ENCODE measurements around the gene HDAC3.

The HDAC3 gene

DNA sequence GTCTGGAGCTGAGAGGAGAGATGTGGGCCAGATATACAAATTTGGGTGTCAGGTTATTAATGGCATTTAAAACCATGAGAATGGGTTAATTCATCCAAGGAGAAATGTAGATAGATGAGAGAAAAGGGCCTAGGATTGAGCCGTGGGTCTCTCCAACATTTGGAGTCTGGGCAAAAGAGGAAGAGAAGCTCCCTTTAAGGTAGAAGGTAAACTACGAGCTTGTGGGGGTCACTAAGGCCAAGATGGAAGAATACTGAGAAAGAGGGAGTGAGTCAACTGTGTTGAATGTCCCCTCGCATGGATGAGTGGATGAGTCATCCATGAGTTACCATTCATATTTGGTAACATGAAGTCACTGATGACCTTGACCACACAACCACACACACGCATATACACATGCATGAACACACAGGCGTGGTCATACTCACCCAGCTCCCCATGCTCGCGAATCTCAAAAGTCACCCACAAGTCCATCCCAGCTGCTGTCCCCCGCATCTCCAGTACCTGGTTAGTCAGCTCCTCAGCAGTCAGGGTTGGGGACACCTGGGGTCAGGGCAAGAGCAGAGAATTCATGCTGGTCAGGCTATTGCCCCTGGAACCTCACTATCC lies 21.4 kb upstream of the HDAC3 start:
- no peak for DNase-seq

DNA sequence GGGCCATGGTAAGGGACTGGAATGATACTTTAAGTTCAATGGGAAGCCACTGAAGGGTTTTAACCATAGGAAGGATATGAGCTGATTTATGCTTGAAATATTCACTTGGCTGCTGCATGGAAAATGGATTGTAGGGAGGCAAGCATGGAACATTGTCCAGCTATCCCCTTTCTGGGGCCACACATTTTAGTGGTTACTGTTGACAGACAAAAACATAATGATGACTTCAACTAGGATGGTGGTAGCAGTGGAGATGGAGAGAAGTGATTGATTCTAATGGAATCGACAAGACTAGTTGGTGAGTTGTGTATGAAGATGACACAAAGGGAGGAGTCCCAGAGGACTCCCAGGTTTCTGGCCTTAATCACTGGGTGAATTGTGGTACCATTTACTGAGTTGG lies 20.8 kb upstream of the HDAC3 start:
- no peak for DNase-seq

DNA sequence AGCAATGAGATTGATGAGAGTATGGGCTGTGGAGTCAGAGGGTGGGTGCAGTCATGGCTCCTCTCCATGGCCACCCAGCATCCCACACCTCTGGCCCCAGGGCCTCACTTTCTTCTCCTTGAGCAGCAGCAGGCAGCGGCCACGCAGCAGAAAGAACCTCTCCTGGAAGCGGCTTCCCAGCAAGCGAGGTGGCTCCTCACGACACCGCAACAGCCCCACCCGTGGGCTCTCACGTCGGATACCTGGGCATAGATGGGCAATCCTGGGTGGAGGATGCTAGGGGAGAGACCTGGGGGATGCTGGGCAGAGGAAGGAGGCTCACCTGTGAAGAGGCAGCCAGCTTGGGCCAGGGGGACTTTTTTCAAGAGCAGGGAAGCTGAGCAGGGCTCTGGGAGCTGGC lies 19.7 kb upstream of the HDAC3 start:
- DNase-seq, result no peak

DNA sequence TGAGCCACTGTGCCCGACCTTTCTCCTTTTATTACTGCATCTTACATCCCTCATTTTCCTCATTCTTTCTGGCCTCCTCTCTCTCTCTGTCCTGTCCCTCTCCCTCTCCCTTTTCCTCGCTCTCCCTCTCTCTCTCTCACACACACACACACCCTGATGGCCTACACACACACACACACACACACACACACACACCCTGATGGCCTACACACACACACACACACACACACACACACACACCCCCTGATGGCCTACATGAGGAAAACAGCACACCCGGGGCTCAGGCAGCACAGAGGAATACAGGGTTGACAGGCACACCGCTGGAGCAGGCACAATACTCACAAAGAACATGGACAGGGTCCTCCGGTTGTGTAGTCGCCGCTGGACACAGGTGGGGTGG lies 18.4 kb upstream of the HDAC3 start:
- DNase-seq, result no peak

DNA sequence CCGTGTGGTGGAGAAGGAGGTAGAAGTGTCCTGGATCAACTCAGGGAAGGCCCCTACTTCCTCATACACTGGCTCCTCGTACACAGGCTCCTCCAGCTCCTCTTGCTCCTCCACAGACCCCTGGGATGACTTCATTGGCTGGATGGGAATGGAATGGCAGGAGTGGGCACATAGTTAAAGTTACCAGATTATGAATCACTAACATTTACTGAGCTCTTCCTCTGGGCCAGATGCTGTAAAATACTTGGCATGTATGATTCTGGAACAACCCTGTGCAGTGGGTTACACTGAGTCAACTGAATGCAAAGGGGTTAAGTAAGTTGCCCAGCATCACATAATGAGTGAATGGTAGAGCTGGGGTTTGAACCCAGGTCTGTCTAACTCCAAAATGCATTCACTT lies 17.6 kb upstream of the HDAC3 start:
- no peak for DNase-seq

DNA sequence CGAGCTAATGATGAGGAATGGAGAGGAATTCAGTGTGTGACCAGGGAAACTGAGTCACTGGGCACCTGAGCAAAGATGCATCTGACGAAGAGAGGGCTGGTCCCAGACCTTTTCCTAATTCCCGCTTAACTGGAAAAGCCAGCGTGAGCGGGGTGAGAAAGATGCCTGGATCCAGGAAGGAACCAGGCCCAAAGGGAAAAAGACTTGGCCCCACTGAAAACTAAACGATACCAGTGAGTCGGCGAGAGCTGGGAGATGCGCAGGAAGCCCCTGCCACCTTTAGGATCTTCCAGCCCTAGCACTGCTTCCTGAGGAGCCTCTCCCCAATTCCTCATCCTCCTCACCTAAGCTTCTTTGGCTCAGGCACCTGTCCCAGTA lies 15.1 kb upstream of the HDAC3 start:
- DNase-seq, result no peak

DNA sequence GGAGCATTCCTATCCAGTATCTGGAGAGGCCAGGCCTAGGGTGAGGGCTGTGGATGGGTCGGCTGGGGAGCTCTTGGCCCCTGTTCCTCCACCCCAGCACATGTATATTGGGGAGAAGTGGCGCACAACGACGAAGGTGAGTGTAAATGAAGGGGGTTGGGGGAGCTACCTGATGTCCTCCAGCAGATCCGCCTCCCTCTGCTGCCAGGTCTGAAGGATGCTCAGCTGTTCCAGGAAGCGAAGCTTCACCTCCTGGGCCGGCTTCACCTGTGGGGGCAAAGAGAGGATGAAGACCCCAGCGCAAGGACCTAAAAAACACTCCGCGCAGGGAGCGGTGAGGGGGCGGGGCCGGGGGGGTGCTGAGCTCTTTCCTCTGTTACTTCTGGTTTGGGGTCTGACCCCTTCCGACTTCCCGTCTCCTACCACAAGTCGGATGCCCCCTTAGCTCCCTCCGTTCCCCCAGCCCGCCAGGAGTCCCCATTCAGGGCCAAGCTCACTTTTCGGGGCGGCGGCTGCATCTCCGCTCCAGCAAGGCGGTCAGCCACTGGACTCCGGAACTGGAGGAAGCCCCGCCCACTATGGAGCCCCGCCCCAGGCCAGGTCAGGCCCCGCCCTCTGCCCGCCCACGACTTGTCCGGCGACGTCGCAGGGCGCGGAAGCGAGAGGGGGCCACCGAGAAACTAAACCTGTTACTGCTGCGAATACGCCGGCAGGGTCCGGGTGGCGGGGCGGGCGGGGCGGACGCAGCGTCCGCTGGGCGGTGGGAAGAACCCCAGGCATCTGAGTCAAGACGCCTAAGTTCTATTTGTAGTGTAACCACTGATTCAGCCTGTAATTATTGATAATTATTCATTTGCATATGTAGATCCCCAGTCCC lies 14.4 kb upstream of the HDAC3 start, which contains the start of gene FCHSD1:
Gene FCHSD1 (minus strand): TSS at position 568 of the 877 bp plus-strand sequence. CDS start 50 bp downstream, at position 518.
- DNase-seq, result no peak

DNA sequence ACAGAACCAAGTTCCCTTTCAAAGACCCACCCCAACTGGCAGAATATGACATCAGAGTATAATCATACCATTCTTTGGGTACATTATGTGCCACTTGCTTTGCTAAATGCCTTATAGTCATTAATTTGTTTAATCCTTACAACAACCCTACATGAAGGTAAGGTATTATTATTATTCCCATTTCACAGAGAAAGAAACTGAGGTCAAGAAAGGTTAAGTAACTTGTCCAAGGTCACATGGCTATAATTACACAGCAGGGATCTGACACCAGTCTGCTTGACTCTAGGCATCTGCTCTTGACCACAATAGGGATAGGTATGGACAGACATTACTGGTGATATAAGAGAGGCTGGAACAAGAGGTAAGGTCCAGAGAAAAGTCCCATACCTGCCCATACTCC lies 13.3 kb upstream of the HDAC3 start:
- no peak for DNase-seq

DNA sequence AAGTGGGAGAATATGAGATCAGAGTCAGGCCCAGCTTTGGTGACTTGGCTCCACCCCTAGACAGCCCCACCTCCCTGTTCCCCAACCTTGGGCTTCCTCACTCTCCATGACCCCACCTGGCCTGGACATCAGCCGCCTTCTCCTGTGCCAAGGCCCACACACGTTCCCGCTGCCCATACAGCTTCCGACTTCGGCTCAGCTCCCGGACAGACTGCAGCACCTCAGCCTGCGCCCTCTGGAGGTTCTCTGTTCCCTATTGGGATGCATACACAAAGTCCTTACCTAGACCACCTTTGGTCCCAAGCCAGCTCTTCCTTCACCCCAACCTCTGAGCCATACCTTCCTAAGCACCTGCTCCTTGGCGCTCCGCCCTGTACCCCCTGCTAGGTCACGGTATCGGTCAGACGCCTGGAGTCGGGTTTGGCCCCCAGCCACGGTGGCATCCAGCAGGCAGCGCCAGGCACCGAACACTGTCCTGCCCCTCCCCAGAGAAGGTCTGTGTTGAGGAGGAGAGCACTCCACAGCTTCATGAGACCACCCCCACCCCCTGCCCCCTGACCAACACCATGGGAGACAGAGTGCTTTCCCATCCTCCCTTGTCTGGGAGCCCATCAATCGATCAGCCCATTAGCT lies 12.5 kb upstream of the HDAC3 start:
- no peak for DNase-seq

DNA sequence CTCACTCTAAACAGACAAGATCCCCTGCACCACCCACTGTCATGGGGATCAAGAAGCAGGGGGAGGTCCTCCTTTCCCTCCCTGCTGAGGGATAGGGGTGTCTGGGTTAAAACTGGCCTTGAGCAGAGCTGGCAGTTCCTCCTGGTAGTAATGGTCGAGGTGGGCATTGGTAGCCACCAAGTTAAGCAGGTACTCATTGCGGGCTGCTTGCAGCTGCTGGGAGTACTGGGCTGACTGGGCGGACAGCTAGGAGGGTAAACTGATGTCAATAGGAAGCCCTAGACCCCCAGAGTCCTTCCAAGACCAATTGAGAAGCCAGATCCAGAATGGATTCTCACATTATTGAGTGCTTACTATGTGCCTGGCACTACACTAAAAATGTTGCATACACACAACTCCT lies 11.2 kb upstream of the HDAC3 start:
- DNase-seq, result no peak

DNA sequence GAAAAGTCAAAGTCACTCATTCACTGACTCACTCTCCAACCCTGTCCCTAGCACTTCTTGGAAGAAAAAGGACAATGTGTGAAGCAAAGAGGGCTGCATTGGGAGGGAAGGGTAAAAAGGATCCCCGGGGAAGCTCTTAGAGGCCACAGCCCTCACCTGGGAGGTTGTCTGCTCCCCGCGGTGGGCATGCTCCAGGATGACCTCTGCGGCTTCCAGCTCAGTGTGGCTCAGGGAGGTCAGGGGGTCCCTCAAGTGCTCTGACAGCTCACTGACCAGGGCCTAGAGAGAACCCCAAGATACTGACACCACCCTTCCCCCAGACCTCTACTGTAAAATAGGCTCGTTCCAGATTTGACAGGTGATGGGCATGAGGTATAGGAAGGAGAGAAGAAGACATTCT lies 10.6 kb upstream of the HDAC3 start:
- no peak for DNase-seq

DNA sequence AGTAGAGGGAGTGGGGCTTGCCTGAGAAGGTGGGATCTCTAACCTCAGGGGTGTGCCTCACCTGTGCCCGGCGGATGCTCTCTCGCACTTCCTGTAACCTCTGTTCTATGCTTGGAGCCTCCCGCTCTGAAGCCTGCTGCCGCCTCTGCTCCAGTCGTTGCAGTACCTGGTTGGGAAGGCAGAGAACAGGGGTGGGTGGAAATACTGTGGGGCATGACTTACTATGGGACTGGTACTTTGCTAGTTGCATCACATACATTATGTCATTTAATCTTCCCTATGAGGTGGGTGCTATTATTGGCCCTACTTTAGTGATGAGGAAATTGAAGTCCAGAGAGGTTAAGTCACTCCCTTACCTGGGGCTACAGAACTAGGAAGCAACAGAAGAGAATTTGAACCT lies 9.4 kb upstream of the HDAC3 start:
- DNase-seq, result no peak

DNA sequence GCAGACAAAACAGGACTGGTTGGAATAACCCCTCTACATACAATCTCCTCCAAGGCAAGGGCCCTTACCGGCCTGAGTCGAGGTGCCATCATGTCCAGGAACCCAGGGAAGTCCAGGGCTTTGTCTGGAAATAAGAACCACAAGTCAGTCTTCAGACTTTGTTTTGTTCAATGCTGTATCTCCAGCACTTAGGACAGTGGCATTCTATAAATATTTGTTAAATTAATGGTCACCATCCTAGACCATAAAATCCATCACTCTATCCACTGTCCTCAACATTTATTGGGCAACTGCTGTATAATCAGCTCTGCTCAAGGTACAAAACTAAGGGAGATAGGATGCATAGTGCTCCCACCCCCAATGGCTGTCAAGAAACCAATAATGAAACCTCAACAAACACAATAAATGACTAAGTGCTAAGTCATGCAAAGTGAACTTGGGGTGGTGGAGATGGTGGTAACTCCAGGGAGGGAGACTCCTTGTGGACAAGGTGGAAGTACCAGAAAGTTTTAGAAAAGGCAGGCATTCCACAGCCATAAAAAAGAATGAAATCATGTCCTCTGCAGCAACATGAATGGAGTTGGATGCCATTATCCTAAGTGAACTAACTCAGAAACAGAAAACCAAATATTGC lies 5.1 kb upstream of the HDAC3 start:
- no peak for DNase-seq

DNA sequence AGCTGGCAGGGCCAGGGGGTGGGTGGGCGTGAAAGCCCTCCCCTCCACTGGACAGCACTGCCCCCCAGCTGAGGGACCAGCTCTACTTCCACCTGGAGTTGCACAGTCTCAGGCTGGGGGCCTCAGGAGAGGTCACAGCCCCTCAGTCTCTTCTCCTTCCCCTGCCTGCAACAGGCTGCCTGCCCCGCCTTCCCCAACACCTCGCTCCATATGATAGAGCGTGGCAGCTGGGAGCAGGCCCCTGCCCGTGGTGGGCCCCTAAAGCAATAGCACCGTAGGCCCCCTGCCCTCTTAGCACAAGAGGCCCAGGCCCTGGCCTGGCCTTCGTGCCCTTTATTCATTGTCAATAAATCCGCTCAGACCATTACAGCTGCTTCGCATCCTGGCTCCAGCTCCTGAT lies 4.0 kb upstream of the HDAC3 start:
- no peak for DNase-seq

DNA sequence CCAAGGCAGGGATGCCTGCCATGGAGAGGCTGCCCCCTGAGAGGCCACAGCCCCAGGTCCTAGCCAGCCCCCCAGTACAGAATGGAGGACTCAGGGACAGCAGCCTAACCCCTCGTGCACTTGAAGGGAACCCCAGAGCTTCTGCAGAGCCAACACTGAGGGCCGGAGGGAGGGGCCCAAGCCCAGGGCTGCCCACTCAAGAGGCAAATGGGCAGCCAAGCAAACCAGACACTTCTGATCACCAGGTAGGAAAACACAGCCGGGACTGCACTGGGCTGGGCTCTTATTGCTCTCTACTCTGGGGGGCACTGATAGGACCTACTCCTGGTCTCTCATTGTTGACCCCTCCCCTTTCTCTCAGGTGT lies 3.4 kb upstream of the HDAC3 start:
- no peak for DNase-seq

DNA sequence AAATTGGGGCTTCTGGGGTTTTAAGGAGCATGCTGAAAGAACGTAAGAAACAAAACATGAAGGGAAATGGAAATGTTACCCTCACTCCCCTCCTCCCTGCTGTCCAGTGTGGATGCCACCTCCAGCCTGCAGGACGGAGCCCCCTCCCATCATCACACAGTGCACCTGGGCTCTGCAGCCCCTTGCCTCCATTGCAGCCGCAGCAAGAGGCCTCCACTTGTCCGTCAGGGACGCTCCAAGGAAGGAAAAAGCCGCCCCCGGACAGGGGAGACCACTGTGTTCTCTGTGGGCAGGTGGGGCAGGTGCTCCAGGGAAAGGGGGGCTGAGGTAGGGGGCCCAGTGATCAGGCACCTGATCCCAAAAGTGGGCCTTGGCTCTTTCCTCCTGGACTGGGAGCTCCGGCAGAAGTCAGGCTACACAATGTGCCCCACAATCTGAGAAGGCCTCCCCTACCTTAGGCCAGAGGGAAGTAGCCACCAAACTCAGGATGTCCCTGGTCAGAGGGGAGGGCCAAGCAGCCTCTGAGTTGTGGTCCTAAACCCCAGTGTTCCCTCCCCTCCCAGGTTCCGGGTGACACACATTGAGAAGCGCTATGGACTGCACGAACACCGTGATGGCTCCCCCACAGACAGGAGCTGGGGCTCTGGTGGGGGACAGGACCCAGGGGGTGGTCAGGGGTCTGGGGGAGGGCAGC lies 2.9 kb upstream of the HDAC3 start:
- DNase-seq, result no peak

DNA sequence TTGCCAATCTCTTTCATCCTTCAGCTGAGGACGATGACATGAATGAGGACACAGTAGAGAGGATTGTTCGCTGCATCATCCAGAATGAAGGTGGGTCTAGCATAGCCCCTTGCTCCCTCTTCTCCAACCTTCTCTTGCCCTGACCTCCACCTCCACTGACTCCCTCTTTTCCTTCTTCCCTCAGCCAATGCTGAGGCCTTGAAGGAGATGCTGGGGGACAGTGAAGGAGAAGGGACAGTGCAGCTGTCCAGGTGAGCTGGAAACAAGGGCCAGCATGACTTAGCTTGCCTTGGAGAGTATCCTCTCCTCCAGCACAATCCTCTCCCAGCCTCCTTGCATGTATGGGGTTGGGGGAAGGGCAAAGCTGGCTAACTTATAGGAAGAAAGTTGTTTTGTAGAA lies 2.1 kb upstream of the HDAC3 start:
- no peak for DNase-seq

DNA sequence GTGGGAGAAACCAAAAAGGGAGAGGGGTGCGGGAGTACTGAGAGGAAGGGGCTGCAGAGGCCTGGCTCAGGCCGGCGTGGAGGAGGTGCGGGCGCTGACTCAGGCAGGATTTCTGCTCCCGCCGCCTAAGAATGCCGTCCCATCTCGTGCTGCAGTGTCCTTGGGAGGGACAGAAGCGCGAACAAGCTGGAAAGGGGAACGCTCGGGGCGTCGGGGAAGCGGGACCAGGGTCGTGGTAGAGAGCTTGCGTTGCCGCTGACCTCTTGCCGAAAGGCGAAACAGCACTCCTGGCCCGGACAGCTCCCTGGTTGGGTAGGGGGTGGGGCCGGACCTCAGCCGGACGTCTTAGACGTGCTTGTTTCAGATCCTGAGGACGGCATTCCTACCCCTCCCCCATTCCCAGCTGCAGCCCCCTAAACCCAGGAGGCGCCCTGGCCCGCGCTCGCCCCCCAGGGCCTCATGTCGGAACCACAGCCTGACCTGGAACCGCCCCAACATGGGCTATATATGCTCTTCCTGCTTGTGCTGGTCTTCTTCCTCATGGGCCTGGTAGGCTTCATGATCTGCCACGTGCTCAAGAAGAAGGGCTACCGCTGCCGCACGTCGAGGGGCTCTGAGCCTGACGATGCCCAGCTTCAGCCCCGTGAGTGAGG lies 1.2 kb upstream of the HDAC3 start:
- no peak for DNase-seq

DNA sequence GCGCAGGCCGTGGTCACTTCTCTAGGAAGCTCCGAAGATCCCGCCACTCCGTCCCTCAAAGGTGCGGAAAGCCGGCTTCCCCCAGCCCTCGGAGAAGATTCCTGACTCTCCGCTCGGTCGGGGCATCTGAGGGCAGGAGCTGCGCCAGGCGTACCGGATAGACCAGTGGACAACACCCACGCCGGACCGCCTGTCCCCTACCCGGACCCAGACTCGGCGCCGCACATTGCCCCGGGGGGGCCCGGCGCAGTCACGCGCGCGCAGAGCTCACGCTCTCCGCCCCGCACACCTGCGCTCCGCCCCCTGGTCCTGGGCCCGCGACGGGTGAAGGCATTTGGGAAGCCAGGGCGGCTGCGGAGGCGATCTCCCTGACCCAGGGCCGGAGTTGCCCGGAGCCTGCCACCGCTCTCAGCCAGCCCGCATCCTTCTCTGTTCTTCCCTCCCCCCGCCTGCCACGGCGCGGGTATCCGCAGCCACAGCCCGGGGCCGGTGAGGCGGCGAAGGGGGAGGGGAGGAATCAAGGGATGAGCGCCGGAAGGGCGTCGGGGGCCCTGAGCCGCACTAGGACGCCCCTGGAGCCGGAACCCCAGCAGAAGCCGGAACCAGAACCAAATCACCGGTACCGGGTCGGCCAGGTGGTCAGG lies 596 bp upstream of the HDAC3 start:
- DNase-seq, result no peak

DNA sequence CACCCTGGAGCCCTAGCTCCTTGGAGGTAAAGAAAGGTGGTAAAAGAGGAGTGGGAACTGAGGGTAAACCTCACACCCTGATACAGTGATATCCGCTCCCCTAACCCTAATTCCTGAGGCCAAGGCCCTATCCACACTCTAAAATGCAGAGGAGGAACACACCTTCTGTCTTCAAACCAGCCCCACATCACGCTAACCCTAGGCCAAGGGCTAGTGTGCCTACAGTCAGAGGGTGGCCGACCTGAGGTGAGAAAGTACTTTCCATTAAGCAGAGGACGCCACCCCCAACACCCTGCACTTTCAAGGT lies 590 bp downstream of the HDAC3 start:
- DNase-seq, result no peak

DNA sequence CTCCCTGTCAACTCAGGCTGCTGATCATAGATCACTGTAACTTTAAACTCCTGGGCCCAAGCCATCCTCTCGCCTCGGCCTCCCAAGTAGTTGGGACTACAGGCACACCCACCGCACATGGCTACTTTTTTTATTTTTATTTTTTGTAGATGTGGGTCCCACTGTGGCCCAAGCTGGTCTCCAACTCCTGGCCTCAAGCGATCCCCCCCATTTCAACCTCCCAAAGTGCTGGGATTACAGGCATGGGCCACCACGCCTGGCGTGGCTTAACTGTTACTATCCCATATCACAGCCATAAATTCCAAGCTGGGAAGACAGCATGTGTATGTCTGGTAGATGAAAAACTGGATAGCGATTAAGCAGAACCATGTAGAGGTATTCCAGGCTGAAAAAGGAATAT lies 1.0 kb downstream of the HDAC3 start:
- no peak for DNase-seq

DNA sequence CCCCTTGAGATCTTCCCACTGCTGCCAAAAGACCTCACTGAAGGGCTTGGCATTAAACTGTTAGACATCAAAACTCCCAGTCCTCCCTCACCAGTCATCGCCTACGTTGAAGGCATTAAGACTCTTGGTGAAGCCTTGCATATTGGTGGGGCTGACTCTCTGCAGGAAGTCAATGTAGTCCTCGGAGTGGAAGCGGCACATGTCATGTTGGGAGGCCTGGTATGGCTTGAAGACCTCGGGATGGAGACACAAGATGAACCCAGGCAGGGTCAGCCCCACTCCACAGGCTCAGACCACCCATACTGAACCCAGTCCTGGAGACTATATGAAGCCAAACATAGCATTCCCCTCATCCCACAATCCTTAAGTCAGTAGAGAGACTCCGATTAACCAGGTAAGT lies 1.9 kb downstream of the HDAC3 start:
- no peak for DNase-seq

All from cerebellar nuclear complex (tissue), 1 donor.